GM12891 (cell line): ENCODE data around the gene TSTD2.

Source experiments
- PAX5 ChIP-seq: IDR thresholded peaks from 2 replicates; pipeline ENCODE4 v1.6.1; 2011; ENCODE audit warnings: low read length, moderate library complexity, mild to moderate bottlenecking; ENCODE audit not compliant: insufficient read depth, severe bottlenecking
- POLR2A ChIP-seq: IDR thresholded peaks from 2 replicates; pipeline ENCODE4 v1.6.1; 2011; ENCODE audit warnings: low read depth, low read length, control low read depth
- POLR2AphosphoS5 ChIP-seq: IDR thresholded peaks from 2 replicates; pipeline ENCODE4 v1.6.1; 2011; ENCODE audit warnings: low read depth, low read length, control low read depth
- TAF1 ChIP-seq: IDR thresholded peaks from 2 replicates; pipeline ENCODE4 v1.6.1; 2011; ENCODE audit warnings: low read depth, low read length, control low read depth

- TF ChIP-seq POLR2AphosphoS5 (no peak), POLR2A (no peak), TAF1 (no peak), PAX5 (no peak)
Measured at GRCh38 chr9:97555164-97555563, 78.0 kb downstream of the TSTD2 start.
